ENCODE data around the gene EEFSEC. TPM values are rescaled to one million over a fixed set of nuclear protein-coding genes. Genes with fewer than 3 reads are reported as not detected.

EEFSEC gene
- total RNA-seq, 1 experiment from 2014 or later, result 15.4 TPM

GRCh38 chr3:128273109-128273840 lies 120.0 kb downstream of the EEFSEC start:
- no TSS peak for BruUV-seq (replicated peaks)
- no peak for TF ChIP-seq TCF7L2 (IDR thresholded peaks at IDR 0.05; ENCODE audit: low read depth, low read length)
- TF ChIP-seq SIN3A (IDR thresholded peaks at IDR 0.05; ENCODE audit: borderline replicate concordance, insufficient read depth, low read depth, low read length), result no peak
- no peak for TF ChIP-seq REST (IDR thresholded peaks at IDR 0.05; ENCODE audit: insufficient read depth in 1 of 2, low read depth in 2 of 2, low read length in 1 of 2)
- no peak for TF ChIP-seq POLR2AphosphoS5 (IDR thresholded peaks at IDR 0.05; ENCODE audit: low read depth, low read length)
- TF ChIP-seq CTCF (IDR thresholded peaks at IDR 0.05), result no peak
- peaks cover 4% of the 10 kb centered on the region; the same call in 1 of the 2 replicates for H3K4me1 ChIP-seq (ENCODE audit: control insufficient read depth, insufficient read depth, low read length)
- no peaks in the 10 kb centered on the region for H3K9me3 ChIP-seq (ENCODE audit: control insufficient read depth, insufficient read depth, low read depth, low read length)
- intact Hi-C loops (cut with micrococcal nuclease; ENCODE audit: unreplicated experiment) (no loop called here), in situ Hi-C loops (cut with HindIII; ENCODE audit: low pct_unique_long_range_greater_than_20kb, low sequenced_read_pairs) (no loop called here)
- ChIA-PET CTCF (no interaction called here), POLR2A (no interaction called here)
- DNase-seq (ENCODE audit: low read depth, low spot score) (no peak), ATAC-seq (no peak)
- no peak overlapping the region for H3K27ac ChIP-seq (ENCODE audit: low read length)
- H3K36me3 ChIP-seq (ENCODE audit: control insufficient read depth, insufficient read depth, low read length), result no peaks in the 10 kb centered on the region
- H3K4me3 ChIP-seq (ENCODE audit: low read depth in 2 of 2, low read length in 2 of 2), result no peak overlapping the region
- H3K27me3 ChIP-seq (ENCODE audit: control insufficient read depth, insufficient read depth, low read length), result no peaks in the 10 kb centered on the region

GRCh38 chr3:128273841-128274573 lies 120.7 kb downstream of the EEFSEC start:
- ATAC-seq (no peak), DNase-seq (ENCODE audit: low read depth, low spot score) (no peak)
- in situ Hi-C loops (cut with HindIII; ENCODE audit: low pct_unique_long_range_greater_than_20kb, low sequenced_read_pairs), result no loop called here
- BruUV-seq (replicated peaks), result no TSS peak
- H3K9me3 ChIP-seq (ENCODE audit: control insufficient read depth, insufficient read depth, low read depth, low read length), result no peaks in the 10 kb centered on the region
- H3K27ac ChIP-seq (ENCODE audit: low read length), result no peak overlapping the region
- TF ChIP-seq POLR2AphosphoS5 (IDR thresholded peaks at IDR 0.05; ENCODE audit: low read depth, low read length), result no peak
- no peak for TF ChIP-seq SIN3A (IDR thresholded peaks at IDR 0.05; ENCODE audit: borderline replicate concordance, insufficient read depth, low read depth, low read length)
- no peak for TF ChIP-seq CTCF (IDR thresholded peaks at IDR 0.05)
- no peak for TF ChIP-seq REST (IDR thresholded peaks at IDR 0.05; ENCODE audit: insufficient read depth in 1 of 2, low read depth in 2 of 2, low read length in 1 of 2)
- no peak for TF ChIP-seq TCF7L2 (IDR thresholded peaks at IDR 0.05; ENCODE audit: low read depth, low read length)
- ChIA-PET CTCF (no interaction called here), POLR2A (no interaction called here)
- intact Hi-C loops (cut with micrococcal nuclease; ENCODE audit: unreplicated experiment), result no loop called here
- H3K4me3 ChIP-seq (ENCODE audit: low read depth in 2 of 2, low read length in 2 of 2), result no peak overlapping the region
- no peaks in the 10 kb centered on the region for H3K36me3 ChIP-seq (ENCODE audit: control insufficient read depth, insufficient read depth, low read length)
- peaks cover 4% of the 10 kb centered on the region; the same call in 1 of the 2 replicates for H3K4me1 ChIP-seq (ENCODE audit: control insufficient read depth, insufficient read depth, low read length)
- H3K27me3 ChIP-seq (ENCODE audit: control insufficient read depth, insufficient read depth, low read length), result no peaks in the 10 kb centered on the region

All from Panc1 (cell line).